GM12878 (cell line): ENCODE data around the gene OR11H6. TPM values are rescaled to one million over a fixed set of nuclear protein-coding genes. Genes with fewer than 3 reads are reported as not detected.

Experiments used
- ATAC-seq: fragments of 200-7000 bp; cut with Tn5 transposase; 3 replicates; pipeline ENCODE4 v1.9.1; 2020; ENCODE audit warnings: mild to moderate bottlenecking, moderate library complexity
- BruUV-seq: library from RNA; stranded (reverse); fragments of 400-500 nt; replicated peaks from 2 replicates; lab custom pipeline; 2021; lab: Mats Ljungman, UMichigan
- CTCF ChIA-PET: fragments of 300-600 bp; sonication (Branson Sonifier 250); formaldehyde crosslinking; extraction: SDS; loops from one replicate; lab custom pipeline; 2021; ENCODE audit warnings: inconsistent platforms; lab: Yijun Ruan, JAX
- POLR2A ChIA-PET: fragments of 350-600 bp; formaldehyde crosslinking; extraction: SDS; loops from one replicate; lab custom pipeline; 2021; ENCODE audit warnings: inconsistent platforms; lab: Charles Lee
- RAD21 ChIA-PET: fragments of 300-600 bp; sonication (Branson Sonifier 250); formaldehyde crosslinking; loops from one replicate; lab custom pipeline; 2023; ENCODE audit warnings: antibody characterized with exemption; ENCODE audit not compliant: unreplicated experiment; lab: Charles Lee
- SMC1A ChIA-PET: fragments of 300-600 bp; sonication (Branson Sonifier 250); formaldehyde crosslinking; loops from one replicate; lab custom pipeline; 2023; ENCODE audit not compliant: unreplicated experiment, uncharacterized antibody; lab: Charles Lee
- DNase-seq: peaks from one replicate; pipeline ENCODE4 v3.0.0-alpha.2; 2011; ENCODE audit warnings: low read depth, low spot score
- FAIRE-seq: peaks from 3 replicates; lab custom pipeline; 2011; peaks lifted over from hg19 to GRCh38; lab: Jason Lieb, UNC
- H2AFZ ChIP-seq: 2 replicates; pipeline ENCODE4 v1.6.0; 2011; ENCODE audit warnings: low read depth, low read length, control low read depth; ENCODE audit not compliant: control insufficient read depth
- H3K27ac ChIP-seq: 2 replicates; pipeline ENCODE4 v1.5.1; 2011; ENCODE audit warnings: control low read depth; ENCODE audit not compliant: control insufficient read depth, insufficient read depth
- H3K27me3 ChIP-seq, 2 experiments: replicated peaks in 1 of 2; 2 replicates each; pipeline versions ENCODE4 v1.6.0 to v1.6.1; 2011; ENCODE audit warnings: low read length in 1 of 2; ENCODE audit not compliant: control insufficient read depth in 2 of 2, insufficient read depth in 2 of 2
- H3K36me3 ChIP-seq, 2 experiments: 2 replicates each; pipeline ENCODE4 v1.5.1; 2011; ENCODE audit warnings: low read length in 1 of 2; ENCODE audit not compliant: control insufficient read depth in 2 of 2, insufficient read depth in 2 of 2
- H3K4me1 ChIP-seq: 2 replicates; pipeline ENCODE4 v1.6.1; 2011; ENCODE audit warnings: mild to moderate bottlenecking, low read length, moderate library complexity, mixed read lengths; ENCODE audit not compliant: control insufficient read depth, insufficient read depth
- H3K4me2 ChIP-seq: 2 replicates; pipeline ENCODE4 v1.6.0; 2011; ENCODE audit warnings: control low read depth; ENCODE audit not compliant: control insufficient read depth, insufficient read depth
- H3K4me3 ChIP-seq: fragments of 200-600 bp; sonication (generic); 2 replicates; pipeline ENCODE4 v1.5.1; 2016
- H3K79me2 ChIP-seq: 2 replicates; pipeline ENCODE4 v1.6.0; 2011; ENCODE audit warnings: low read length; ENCODE audit not compliant: control insufficient read depth, insufficient read depth
- H3K9ac ChIP-seq: 2 replicates; pipeline ENCODE4 v1.8.0; 2011; ENCODE audit warnings: low read length, control low read depth, mixed read lengths; ENCODE audit not compliant: control insufficient read depth, insufficient read depth
- H3K9me3 ChIP-seq: replicated peaks from 3 replicates; pipeline ENCODE4 v1.5.1; 2011; ENCODE audit warnings: mild to moderate bottlenecking, low read length; ENCODE audit not compliant: control insufficient read depth, insufficient read depth
- H4K20me1 ChIP-seq: 2 replicates; pipeline ENCODE4 v1.6.0; 2011; ENCODE audit not compliant: control insufficient read depth, insufficient read depth
- CUX1 ChIP-seq: IDR thresholded peaks from 2 replicates; pipeline ENCODE4 v1.6.1; 2012; ENCODE audit warnings: improper control_type of control experiment, low read depth, low read length; ENCODE audit not compliant: insufficient replicate concordance
- EGR1 ChIP-seq, 2 experiments: IDR thresholded peaks; 1 replicate in 1 of 2; 2 replicates in 1 of 2; pipeline ENCODE4 v1.6.1; 2011 to 2012; ENCODE audit warnings: low read depth in 2 of 2, low read length in 2 of 2, borderline replicate concordance in 1 of 2, mild to moderate bottlenecking in 1 of 2, moderate library complexity in 1 of 2
- NFYB ChIP-seq: IDR thresholded peaks from 2 replicates; pipeline ENCODE4 v1.6.1; 2011; ENCODE audit warnings: low read depth, mild to moderate bottlenecking, low read length, improper control_type of control experiment, moderate library complexity; ENCODE audit not compliant: insufficient read depth
- RCOR1 ChIP-seq: conservative IDR thresholded peaks from 2 replicates; pipeline ENCODE4 v1.6.1; 2012; ENCODE audit warnings: low read depth, low read length, improper control_type of control experiment
- RFX5 ChIP-seq: IDR thresholded peaks from 2 replicates; pipeline ENCODE4 v1.6.1; 2011; ENCODE audit warnings: low read depth, low read length, improper control_type of control experiment
- SPI1 ChIP-seq: IDR thresholded peaks from 2 replicates; pipeline ENCODE4 v1.6.1; 2011; ENCODE audit warnings: low read depth, mild to moderate bottlenecking, low read length, moderate library complexity, borderline replicate concordance; ENCODE audit not compliant: insufficient read depth
- SREBF1 ChIP-seq: IDR thresholded peaks from 2 replicates; pipeline ENCODE4 v1.6.1; 2012; ENCODE audit warnings: mild to moderate bottlenecking, low read length
- TCF12 ChIP-seq: IDR thresholded peaks from 2 replicates; pipeline ENCODE4 v1.6.1; 2011; ENCODE audit warnings: low read depth, mild to moderate bottlenecking, low read length
- ZNF207 ChIP-seq: fragments of 450-650 bp; IDR thresholded peaks from 2 replicates; pipeline ENCODE4 v1.6.1; 2014; ENCODE audit warnings: antibody characterized with exemption, mild to moderate bottlenecking, borderline replicate concordance
- ZZZ3 ChIP-seq: IDR thresholded peaks from 2 replicates; pipeline ENCODE4 v1.6.1; 2011; ENCODE audit warnings: low read depth; ENCODE audit not compliant: control insufficient read depth, insufficient read length
- WGBS: methylation state at CpG from one replicate; pipeline ENCODE4 v1.1.6; 2016; ENCODE audit warnings: low lambda C conversion rate; ENCODE audit not compliant: insufficient replicate concordance, insufficient coverage; ENCODE audit errors: missing lambda C conversion rate; 5-methylcytosine and 5-hydroxymethylcytosine counted together
- in situ Hi-C: fragments of 300-500 bp; cut with MboI; formaldehyde crosslinking; loops from 9 replicates; pipeline ENCODE4 v1.14.3; 2018; ENCODE audit warnings: mixed read lengths
- intact Hi-C: fragments of 100-400 bp; cut with micrococcal nuclease; formaldehyde crosslinking; loops from one replicate; pipeline ENCODE4 v1.14.2; 2022; ENCODE audit not compliant: unreplicated experiment
- polyA plus RNA-seq, 11 experiments: library from polyadenylated mRNA; depleted of rRNA in 4 of 11; unstranded in 6 of 11; stranded (reverse) in 5 of 11; fragments of >200 nt; fragmentation: Nextera tagmentation in 4 of 11; fragmentation: Illumina TruSeq in 1 of 11; extraction: Ambion mirVana in 4 of 11; extraction: Trizol in 1 of 11; gene quantifications; 1 replicate in 1 of 11; 2 replicates in 10 of 11; pipeline versions ENCODE4 v1.2.1 to v1.2.3, GENCODE V29; 2011 to 2016; ENCODE audit warnings: inconsistent platforms in 2 of 11, missing spikeins in 2 of 11, low read depth in 1 of 11
- total RNA-seq, 4 experiments: library from RNA; depleted of rRNA in 3 of 4; stranded (reverse); fragments of >200 nt in 3 of 4; fragmentation: Illumina TruSeq in 1 of 4; extraction: Trizol in 1 of 4; gene quantifications; 2 replicates each; pipeline versions ENCODE4 v1.2.1 to v1.2.3, GENCODE V29; 2013 to 2021
- TF ChIP-seq, protein P1 (sequence below): fragments of 450-650 bp; IDR thresholded peaks from 2 replicates; pipeline ENCODE4 v1.6.1; 2018; ENCODE audit warnings: mild to moderate bottlenecking, low read depth, moderate library complexity; ENCODE audit not compliant: partially characterized antibody
- TF ChIP-seq, protein P2 (sequence below): fragments of 450-650 bp; IDR thresholded peaks from 2 replicates; pipeline ENCODE4 v1.6.1; 2017; ENCODE audit warnings: antibody characterized with exemption, mild to moderate bottlenecking, moderate library complexity

Gene OR11H6
- total and polyA plus RNA-seq, 10 of the 15 experiments (the other 5 are each of a cell fraction or from before 2014, with no cell fraction given): not detected

- H3K9me3 ChIP-seq: no peaks in the 10 kb centered on the region
- no peaks in the 10 kb centered on the region for H3K4me1 ChIP-seq
- ChIA-PET RAD21 (no interaction called here), CTCF (no interaction called here), POLR2A (no interaction called here), SMC1A (interaction anchor here (0.7 kb wide), 1 partner anchor 116 kb away, joined by 3 read pairs; no protein-coding TSS in a partner anchor)
- DNase-seq (no peak), FAIRE-seq (no peak), ATAC-seq (no peak)
- H3K27ac ChIP-seq: no peak overlapping the region
- in situ Hi-C loops (no loop called here), intact Hi-C loops (no loop called here)
- no TSS peak for BruUV-seq
- H3K4me3 ChIP-seq: no peak overlapping the region
- no peak overlapping the region for H2AFZ ChIP-seq
- WGBS: 17% methylated on average over 2 of the region's 2 CpGs
- H3K9ac ChIP-seq: no peak overlapping the region
- H4K20me1 ChIP-seq: no peaks in the 10 kb centered on the region
- no peak overlapping the region for H3K4me2 ChIP-seq
- no peaks in the 10 kb centered on the region for H3K79me2 ChIP-seq
- H3K27me3 ChIP-seq: no peaks in the 10 kb centered on the region; a peak in 1 of 4 replicates
- no peaks in the 10 kb centered on the region for H3K36me3 ChIP-seq
- TF ChIP-seq ZNF207 (no peak), ZZZ3 (no peak), TCF12 (no peak), NFYB (no peak), RFX5 (no peak), CUX1 (no peak), SREBF1 (no peak), SPI1 (no peak), RCOR1 (no peak), EGR1 (IDR thresholded peaks at IDR 0.05; ENCODE audit: borderline replicate concordance in 1 of 2, low read depth in 2 of 2, low read length in 2 of 2) (no peak)
- TF ChIP-seq, protein P1, sequence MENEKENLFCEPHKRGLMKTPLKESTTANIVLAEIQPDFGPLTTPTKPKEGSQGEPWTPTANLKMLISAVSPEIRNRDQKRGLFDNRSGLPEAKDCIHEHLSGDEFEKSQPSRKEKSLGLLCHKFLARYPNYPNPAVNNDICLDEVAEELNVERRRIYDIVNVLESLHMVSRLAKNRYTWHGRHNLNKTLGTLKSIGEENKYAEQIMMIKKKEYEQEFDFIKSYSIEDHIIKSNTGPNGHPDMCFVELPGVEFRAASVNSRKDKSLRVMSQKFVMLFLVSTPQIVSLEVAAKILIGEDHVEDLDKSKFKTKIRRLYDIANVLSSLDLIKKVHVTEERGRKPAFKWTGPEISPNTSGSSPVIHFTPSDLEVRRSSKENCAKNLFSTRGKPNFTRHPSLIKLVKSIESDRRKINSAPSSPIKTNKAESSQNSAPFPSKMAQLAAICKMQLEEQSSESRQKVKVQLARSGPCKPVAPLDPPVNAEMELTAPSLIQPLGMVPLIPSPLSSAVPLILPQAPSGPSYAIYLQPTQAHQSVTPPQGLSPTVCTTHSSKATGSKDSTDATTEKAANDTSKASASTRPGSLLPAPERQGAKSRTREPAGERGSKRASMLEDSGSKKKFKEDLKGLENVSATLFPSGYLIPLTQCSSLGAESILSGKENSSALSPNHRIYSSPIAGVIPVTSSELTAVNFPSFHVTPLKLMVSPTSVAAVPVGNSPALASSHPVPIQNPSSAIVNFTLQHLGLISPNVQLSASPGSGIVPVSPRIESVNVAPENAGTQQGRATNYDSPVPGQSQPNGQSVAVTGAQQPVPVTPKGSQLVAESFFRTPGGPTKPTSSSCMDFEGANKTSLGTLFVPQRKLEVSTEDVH: no peak
- TF ChIP-seq, protein P2, sequence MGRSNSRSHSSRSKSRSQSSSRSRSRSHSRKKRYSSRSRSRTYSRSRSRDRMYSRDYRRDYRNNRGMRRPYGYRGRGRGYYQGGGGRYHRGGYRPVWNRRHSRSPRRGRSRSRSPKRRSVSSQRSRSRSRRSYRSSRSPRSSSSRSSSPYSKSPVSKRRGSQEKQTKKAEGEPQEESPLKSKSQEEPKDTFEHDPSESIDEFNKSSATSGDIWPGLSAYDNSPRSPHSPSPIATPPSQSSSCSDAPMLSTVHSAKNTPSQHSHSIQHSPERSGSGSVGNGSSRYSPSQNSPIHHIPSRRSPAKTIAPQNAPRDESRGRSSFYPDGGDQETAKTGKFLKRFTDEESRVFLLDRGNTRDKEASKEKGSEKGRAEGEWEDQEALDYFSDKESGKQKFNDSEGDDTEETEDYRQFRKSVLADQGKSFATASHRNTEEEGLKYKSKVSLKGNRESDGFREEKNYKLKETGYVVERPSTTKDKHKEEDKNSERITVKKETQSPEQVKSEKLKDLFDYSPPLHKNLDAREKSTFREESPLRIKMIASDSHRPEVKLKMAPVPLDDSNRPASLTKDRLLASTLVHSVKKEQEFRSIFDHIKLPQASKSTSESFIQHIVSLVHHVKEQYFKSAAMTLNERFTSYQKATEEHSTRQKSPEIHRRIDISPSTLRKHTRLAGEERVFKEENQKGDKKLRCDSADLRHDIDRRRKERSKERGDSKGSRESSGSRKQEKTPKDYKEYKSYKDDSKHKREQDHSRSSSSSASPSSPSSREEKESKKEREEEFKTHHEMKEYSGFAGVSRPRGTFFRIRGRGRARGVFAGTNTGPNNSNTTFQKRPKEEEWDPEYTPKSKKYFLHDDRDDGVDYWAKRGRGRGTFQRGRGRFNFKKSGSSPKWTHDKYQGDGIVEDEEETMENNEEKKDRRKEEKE: no peak
Measured at GRCh38 chr14:20180486-20180885, 43.0 kb upstream of the OR11H6 start.
